Measurements from ENCODE around the gene PEX5L.

GRCh38 chr3:179927191-179927590, 109.5 kb downstream of the PEX5L start:
- TF ChIP-seq CTCF (IDR thresholded peaks at IDR 0.05; ENCODE audit: low read depth, low read length) (no peak), POLR2A (IDR thresholded peaks at IDR 0.05; ENCODE audit: extremely low read depth, insufficient read length) (no peak)
